Ishikawa (cell line): ENCODE measurements around the gene MIER2.

Source experiments
- CEBPB ChIP-seq: IDR thresholded peaks from 2 replicates; pipeline ENCODE4 v1.6.1; 2012
- CREB1 ChIP-seq: IDR thresholded peaks from 2 replicates; pipeline ENCODE4 v1.6.1; 2012; ENCODE audit warnings: low read depth
- EGR1 ChIP-seq: IDR thresholded peaks from 2 replicates; pipeline ENCODE4 v1.6.1; 2012
- EP300 ChIP-seq: IDR thresholded peaks from 2 replicates; pipeline ENCODE4 v1.6.1; 2012; ENCODE audit warnings: borderline replicate concordance
- FOXM1 ChIP-seq: IDR thresholded peaks from 2 replicates; pipeline ENCODE4 v1.6.1; 2012; ENCODE audit warnings: low read depth, borderline replicate concordance
- NFIC ChIP-seq: IDR thresholded peaks from 2 replicates; pipeline ENCODE4 v1.6.1; 2012
- RAD21 ChIP-seq: IDR thresholded peaks from 2 replicates; pipeline ENCODE4 v1.6.1; 2012; ENCODE audit warnings: low read depth
- REST ChIP-seq: IDR thresholded peaks from 2 replicates; pipeline ENCODE4 v1.6.1; 2012; ENCODE audit warnings: low read depth, mild to moderate bottlenecking
- TAF1 ChIP-seq: IDR thresholded peaks from 2 replicates; pipeline ENCODE4 v1.6.1; 2012; ENCODE audit warnings: low read depth, mild to moderate bottlenecking
- TCF12 ChIP-seq: IDR thresholded peaks from 2 replicates; pipeline ENCODE4 v1.6.1; 2012; ENCODE audit warnings: low read depth
- TEAD4 ChIP-seq: IDR thresholded peaks from 2 replicates; pipeline ENCODE4 v1.6.1; 2012
- YY1 ChIP-seq: IDR thresholded peaks from 2 replicates; pipeline ENCODE4 v1.6.1; 2012; ENCODE audit warnings: low read depth
- ZBTB7A ChIP-seq: IDR thresholded peaks from 2 replicates; pipeline ENCODE4 v1.6.1; 2012; ENCODE audit warnings: low read depth
- TF ChIP-seq, protein P1 (sequence below): IDR thresholded peaks from 2 replicates; pipeline ENCODE4 v1.6.1; 2012
- TF ChIP-seq, protein P2 (sequence below): IDR thresholded peaks from 2 replicates; pipeline ENCODE4 v1.6.1; 2012

The MIER2 gene

DNA sequence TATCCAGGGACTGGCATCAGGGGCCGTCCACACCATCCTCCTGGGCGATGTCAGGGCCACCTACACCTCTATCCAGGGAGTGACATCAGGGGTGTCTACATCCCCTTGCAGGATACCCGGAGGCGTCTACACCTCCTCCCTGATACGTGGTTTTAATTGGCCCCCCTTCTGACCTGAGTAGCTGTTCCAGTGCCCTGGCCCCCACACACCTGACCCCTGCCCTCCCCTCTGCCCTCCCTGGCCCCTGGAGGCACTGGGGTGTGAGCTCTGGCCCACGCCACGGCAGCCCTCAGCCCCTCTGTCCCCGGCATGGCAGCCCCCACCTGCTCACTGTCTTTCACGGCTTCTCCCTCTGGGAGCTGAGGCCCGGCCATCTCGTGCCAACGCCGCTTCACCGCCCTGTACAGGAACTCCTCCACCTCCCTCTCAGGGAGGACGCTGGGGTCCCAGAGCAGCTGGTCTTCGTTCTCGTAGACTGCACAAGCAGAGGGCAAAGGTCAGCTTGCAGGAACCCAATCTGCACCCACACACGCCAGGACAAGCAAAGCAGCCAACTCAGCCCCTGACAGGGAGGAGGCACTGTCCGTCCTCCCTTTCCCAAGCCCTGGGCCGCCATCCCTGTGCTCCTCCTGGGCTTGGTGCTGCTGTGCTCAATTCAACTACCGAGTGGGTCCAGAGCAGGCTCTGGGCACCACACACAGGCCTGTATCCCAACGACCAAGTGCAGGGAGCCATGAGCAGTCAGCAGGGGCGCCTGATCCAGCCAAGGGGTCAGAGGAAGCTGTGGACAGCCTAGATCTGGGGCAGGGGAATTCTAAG, 31.2 kb downstream of the MIER2 start:
- TF ChIP-seq TCF12 (no peak), TEAD4 (no peak), RAD21 (no peak), YY1 (no peak), CREB1 (no peak), NFIC (no peak), CEBPB (no peak), EP300 (no peak), EGR1 (no peak), FOXM1 (no peak), TAF1 (no peak), ZBTB7A (no peak), REST (no peak)
- TF ChIP-seq, protein P1, sequence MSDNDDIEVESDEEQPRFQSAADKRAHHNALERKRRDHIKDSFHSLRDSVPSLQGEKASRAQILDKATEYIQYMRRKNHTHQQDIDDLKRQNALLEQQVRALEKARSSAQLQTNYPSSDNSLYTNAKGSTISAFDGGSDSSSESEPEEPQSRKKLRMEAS = no peak
- TF ChIP-seq, protein P2, sequence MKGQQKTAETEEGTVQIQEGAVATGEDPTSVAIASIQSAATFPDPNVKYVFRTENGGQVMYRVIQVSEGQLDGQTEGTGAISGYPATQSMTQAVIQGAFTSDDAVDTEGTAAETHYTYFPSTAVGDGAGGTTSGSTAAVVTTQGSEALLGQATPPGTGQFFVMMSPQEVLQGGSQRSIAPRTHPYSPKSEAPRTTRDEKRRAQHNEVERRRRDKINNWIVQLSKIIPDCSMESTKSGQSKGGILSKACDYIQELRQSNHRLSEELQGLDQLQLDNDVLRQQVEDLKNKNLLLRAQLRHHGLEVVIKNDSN = no peak

- TF ChIP-seq NFIC (no peak), TEAD4 (no peak), TAF1 (no peak), FOXM1 (no peak), EGR1 (no peak), YY1 (no peak), ZBTB7A (no peak), CEBPB (no peak)
- TF ChIP-seq, protein P1 = no peak
Measured at GRCh38 chr19:311813-312261, 32.8 kb downstream of the MIER2 start.

DNA sequence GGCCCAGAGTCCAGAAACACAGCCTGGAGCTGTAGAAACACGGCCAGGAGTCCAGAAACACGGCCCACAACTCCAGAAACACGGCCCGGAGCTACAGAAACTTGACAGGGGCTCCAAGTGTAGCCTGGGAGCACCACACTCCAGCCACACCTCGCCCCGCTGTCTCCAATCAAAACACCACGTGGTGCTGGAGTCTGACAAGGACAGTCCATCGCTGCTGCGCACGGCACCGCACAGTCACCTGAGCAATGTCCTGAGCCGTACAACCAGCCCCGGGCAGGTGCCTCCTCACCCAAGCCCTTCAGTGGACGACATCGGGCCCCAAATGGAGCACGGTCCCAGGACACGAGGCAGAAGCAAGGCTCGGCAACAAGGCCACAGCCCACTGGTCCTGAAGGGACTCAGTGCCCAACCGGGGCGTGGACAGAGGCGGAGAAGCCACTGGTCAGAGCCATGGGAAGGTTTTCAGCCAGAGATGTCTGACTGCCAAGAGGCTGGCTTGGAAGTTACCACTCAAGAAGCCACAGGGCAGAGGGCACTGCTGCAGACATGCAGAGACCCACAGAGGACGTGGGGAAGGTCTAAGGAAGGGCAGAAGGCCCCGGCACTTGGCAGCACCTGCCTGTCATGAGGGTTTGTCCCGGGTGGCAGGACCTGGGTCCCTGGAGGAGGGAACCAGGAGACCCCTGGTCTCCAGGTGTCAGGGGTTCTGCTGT, 33.7 kb downstream of the MIER2 start:
- TF ChIP-seq EP300 (no peak), CREB1 (no peak), TEAD4 (no peak)

- TF ChIP-seq CEBPB = no peak
- no peak for TF ChIP-seq RAD21
- no peak for TF ChIP-seq ZBTB7A
- no peak for TF ChIP-seq TAF1
- TF ChIP-seq REST = no peak
Measured at GRCh38 chr19:310141-310651, 34.4 kb downstream of the MIER2 start.

DNA sequence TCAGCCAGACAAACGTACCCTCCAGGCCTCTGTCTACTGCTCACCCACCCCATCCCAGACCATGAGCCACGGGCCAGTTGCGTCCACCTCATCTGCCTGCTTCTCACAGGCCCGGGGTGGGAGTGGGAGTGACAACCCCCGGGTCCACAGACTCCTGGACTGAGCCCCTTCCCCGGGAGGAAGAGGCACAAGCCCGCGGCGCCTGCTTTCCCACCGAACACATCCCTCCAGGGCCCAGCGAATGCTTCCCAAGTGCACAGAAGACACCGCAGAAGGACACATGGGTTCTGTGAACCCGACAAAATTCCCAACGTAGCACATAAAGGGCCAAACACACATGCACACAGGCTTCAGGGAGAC, 35.4 kb downstream of the MIER2 start:
- TF ChIP-seq FOXM1 (no peak), ZBTB7A (no peak), CEBPB (no peak), EGR1 (no peak), YY1 (no peak), TCF12 (no peak), NFIC (no peak)

DNA sequence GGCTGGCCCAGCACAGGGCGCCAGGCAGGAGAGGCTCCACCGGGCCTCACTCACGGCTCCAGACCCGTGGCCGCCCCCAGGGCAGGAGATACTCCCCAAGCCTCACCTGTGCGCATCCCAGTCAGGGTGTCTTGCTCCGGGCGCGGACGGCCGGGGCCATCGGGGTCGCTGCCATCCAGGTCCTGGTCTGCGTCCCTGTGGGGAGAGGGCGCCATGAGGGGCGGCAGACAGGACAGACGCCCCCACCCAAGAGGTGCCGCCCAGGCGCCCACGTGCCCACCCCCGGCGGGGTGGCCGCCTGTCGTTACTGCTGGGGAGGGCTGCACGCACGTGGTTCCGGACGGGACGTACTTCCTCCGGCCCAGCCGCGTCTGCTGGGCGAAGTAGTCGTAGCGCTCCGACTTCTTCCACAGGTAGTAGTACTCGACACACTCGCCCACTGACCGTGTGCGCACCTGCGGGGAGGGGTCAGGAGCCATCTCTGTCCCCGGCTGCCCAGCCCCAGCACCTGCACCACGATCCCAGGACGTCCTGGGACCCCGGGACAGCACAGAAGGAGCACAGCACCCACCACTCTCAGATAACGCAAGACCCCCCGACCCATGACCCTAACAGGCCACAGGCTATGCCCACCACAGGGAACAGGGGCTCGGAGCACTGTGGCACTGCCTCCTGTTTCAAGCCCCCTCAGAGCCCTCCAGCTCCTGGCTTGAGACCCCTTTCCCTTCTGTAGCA, 36.0 kb downstream of the MIER2 start:
- TF ChIP-seq EGR1 (no peak), YY1 (no peak), EP300 (no peak), TCF12 (no peak), NFIC (no peak), RAD21 (no peak), CREB1 (no peak), CEBPB (no peak), FOXM1 (no peak), ZBTB7A (no peak), TEAD4 (no peak), REST (no peak), TAF1 (no peak)
- TF ChIP-seq, protein P1 = no peak
- TF ChIP-seq, protein P2 = no peak
